Liver (tissue), 9 donors: ENCODE results near the gene PCNX2. TPM values are rescaled to one million over a fixed set of nuclear protein-coding genes. Genes with fewer than 3 reads are reported as not detected.

Experiments used
- DNase-seq: peaks from one replicate; pipeline ENCODE4 v3.0.0-alpha.2; 2017; ENCODE audit warnings: low spot score
- H3K27ac ChIP-seq, 2 donors: one replicate each; pipeline ENCODE4 v1.7.0; 2013; ENCODE audit warnings: inconsistent platforms in 2 of 2, low read length in 2 of 2, control low read depth in 1 of 2, low read depth in 1 of 2, mild to moderate bottlenecking in 1 of 2
- H3K27me3 ChIP-seq, 4 donors: one replicate each; pipeline versions ENCODE4 v1.6.1 to v1.7.0; 2013; ENCODE audit warnings: low read length in 3 of 4, inconsistent platforms in 1 of 4, mild to moderate bottlenecking in 1 of 4, moderate library complexity in 1 of 4; ENCODE audit not compliant: control insufficient read depth in 4 of 4, insufficient read depth in 4 of 4
- H3K36me3 ChIP-seq, 4 donors: one replicate each; pipeline versions ENCODE4 v1.6.1 to v1.7.0; 2013; ENCODE audit warnings: low read length in 3 of 4, mild to moderate bottlenecking in 3 of 4, low read depth in 1 of 4, moderate library complexity in 1 of 4; ENCODE audit not compliant: control insufficient read depth in 4 of 4, insufficient read depth in 3 of 4
- H3K4me1 ChIP-seq, 4 donors: one replicate each; pipeline versions ENCODE4 v1.6.1 to v1.7.0; 2013; ENCODE audit warnings: low read length in 3 of 4, mild to moderate bottlenecking in 3 of 4, moderate library complexity in 1 of 4; ENCODE audit not compliant: control insufficient read depth in 4 of 4, insufficient read depth in 4 of 4
- H3K4me3 ChIP-seq, 3 donors: one replicate each; pipeline versions ENCODE4 v1.6.1 to v1.7.0; 2013; ENCODE audit warnings: low read length in 3 of 3, control low read depth in 1 of 3, low read depth in 1 of 3, mild to moderate bottlenecking in 1 of 3
- H3K9ac ChIP-seq, 2 donors: one replicate each; pipeline ENCODE4 v1.7.0; 2013; ENCODE audit warnings: low read length in 2 of 2, mild to moderate bottlenecking in 2 of 2, moderate library complexity in 2 of 2, control low read depth in 1 of 2, low read depth in 1 of 2
- H3K9me3 ChIP-seq, 4 donors: one replicate each; pipeline versions ENCODE4 v1.6.1 to v1.7.0; 2013; ENCODE audit warnings: low read length in 3 of 4; ENCODE audit not compliant: control insufficient read depth in 4 of 4
- ATF3 ChIP-seq: IDR thresholded peaks from 2 replicates; pipeline ENCODE4 v1.6.1; 2016; ENCODE audit warnings: antibody characterized with exemption
- CTCF ChIP-seq: fragments of 150-350 bp; IDR thresholded peaks from 2 replicates; pipeline ENCODE4 v1.5.1; 2017; ENCODE audit warnings: improper control_type of control experiment, low read depth, low read length; ENCODE audit not compliant: missing input control
- EGR1 ChIP-seq, 2 donors: IDR thresholded peaks; 2 replicates each; pipeline ENCODE4 v1.6.1; 2016 to 2018; ENCODE audit warnings: antibody characterized with exemption in 2 of 2, low read depth in 2 of 2
- FOXA1 ChIP-seq: IDR thresholded peaks from 2 replicates; pipeline ENCODE4 v1.6.1; 2016; ENCODE audit warnings: antibody characterized with exemption
- FOXA2 ChIP-seq: IDR thresholded peaks from 2 replicates; pipeline ENCODE4 v1.6.1; 2016; ENCODE audit warnings: antibody characterized with exemption
- GABPA ChIP-seq, 2 donors: IDR thresholded peaks in 1 of 2; conservative IDR thresholded peaks in 1 of 2; 2 replicates each; pipeline ENCODE4 v1.6.1; 2016; ENCODE audit warnings: antibody characterized with exemption in 2 of 2, mild to moderate bottlenecking in 1 of 2, moderate library complexity in 1 of 2
- HNF4A ChIP-seq, 2 donors: conservative IDR thresholded peaks; 2 replicates each; pipeline ENCODE4 v1.6.1; 2016; ENCODE audit warnings: antibody characterized with exemption in 2 of 2, mild to moderate bottlenecking in 2 of 2
- HNF4G ChIP-seq: IDR thresholded peaks from 2 replicates; pipeline ENCODE4 v1.6.1; 2016; ENCODE audit warnings: antibody characterized with exemption
- JUND ChIP-seq, 2 donors: IDR thresholded peaks; 2 replicates each; pipeline ENCODE4 v1.6.1; 2016; ENCODE audit warnings: antibody characterized with exemption in 2 of 2
- RAD21 ChIP-seq, 2 donors: IDR thresholded peaks; 2 replicates each; pipeline ENCODE4 v1.6.1; 2016; ENCODE audit warnings: antibody characterized with exemption in 2 of 2, mild to moderate bottlenecking in 2 of 2
- REST ChIP-seq: IDR thresholded peaks from 2 replicates; pipeline ENCODE4 v1.6.1; 2016; ENCODE audit warnings: antibody characterized with exemption, mild to moderate bottlenecking
- RXRA ChIP-seq, 2 donors: IDR thresholded peaks; 2 replicates each; pipeline ENCODE4 v1.6.1; 2017 to 2018; ENCODE audit warnings: antibody characterized with exemption in 2 of 2, mild to moderate bottlenecking in 1 of 2
- TAF1 ChIP-seq: conservative IDR thresholded peaks from 2 replicates; pipeline ENCODE4 v1.6.1; 2016; ENCODE audit warnings: antibody characterized with exemption, mild to moderate bottlenecking
- YY1 ChIP-seq: IDR thresholded peaks from 2 replicates; pipeline ENCODE4 v1.6.1; 2016; ENCODE audit warnings: antibody characterized with exemption, mild to moderate bottlenecking
- ZBTB33 ChIP-seq: IDR thresholded peaks from 2 replicates; pipeline ENCODE4 v1.6.1; 2016; ENCODE audit warnings: antibody characterized with exemption
- WGBS: extraction: QIAGEN DNeasy Blood & Tissue Kit; methylation state at CpG from one replicate; pipeline ENCODE4 v1.1.7; 2013; 5-methylcytosine and 5-hydroxymethylcytosine counted together
- polyA plus RNA-seq, 2 donors: library from polyadenylated mRNA; stranded (reverse) in 1 of 2; unstranded in 1 of 2; fragments of 200-250 nt in 1 of 2; fragments of >200 nt in 1 of 2; fragmentation: Nextera tagmentation in 1 of 2; extraction: Ambion mirVana in 1 of 2; gene quantifications; one replicate each; pipeline versions ENCODE4 v1.2.1 to v1.2.3, GENCODE V29; 2013 to 2015
- total RNA-seq, 2 donors: library from RNA; depleted of rRNA; stranded (reverse); fragments of >200 nt; gene quantifications; one replicate each; pipeline ENCODE4 v1.2.3, GENCODE V29; 2014
- donor health status: healthy.
- donor health status: healthy.
- donor health status: healthy.
- donor health status: healthy.
- donor health status: healthy.

PCNX2 gene
- total and polyA plus RNA-seq, 4 donors = 0.20 to 3.1 (median 0.92) TPM

- TF ChIP-seq CTCF (no peak), GABPA (IDR thresholded peaks at IDR 0.05 in 1 of 2, conservative IDR thresholded peaks at IDR 0.05 in 1 of 2) (no peak), EGR1 (IDR thresholded peaks at IDR 0.05; ENCODE audit: low read depth in 2 of 2) (no peak), RXRA (IDR thresholded peaks at IDR 0.05) (no peak)
Measured at GRCh38 chr1:233197940-233198339, 97.6 kb downstream of the PCNX2 start (continued).

GRCh38 chr1:233193741-233194140 lies 101.8 kb downstream of the PCNX2 start:
- Histone ChIP-seq H3K4me3 (no peak overlapping the region), H3K27ac (no peak overlapping the region), H3K9me3 (peaks cover 0 to 6% (median 2%) of the 10 kb centered on the region in 4 donors), H3K36me3 (no peaks in the 10 kb centered on the region), H3K27me3 (peaks cover 0 to 3% (median 0%) of the 10 kb centered on the region in 4 donors), H3K4me1 (no peaks in the 10 kb centered on the region), H3K9ac (no peak overlapping the region)
- TF ChIP-seq HNF4G (no peak), CTCF (no peak), GABPA (IDR thresholded peaks at IDR 0.05 in 1 of 2, conservative IDR thresholded peaks at IDR 0.05 in 1 of 2) (no peak), TAF1 (no peak), ZBTB33 (no peak), ATF3 (no peak)
- DNase-seq = no peak
- WGBS = 79% methylated on average over 3 of the region's 3 CpGs

GRCh38 chr1:233190987-233191386 lies 104.5 kb downstream of the PCNX2 start:
- WGBS = 76% methylated on average over 5 of the region's 5 CpGs
- no peaks in the 10 kb centered on the region for H3K36me3 ChIP-seq
- TF ChIP-seq HNF4A (conservative IDR thresholded peaks at IDR 0.05) (no peak), FOXA1 (no peak), GABPA (IDR thresholded peaks at IDR 0.05 in 1 of 2, conservative IDR thresholded peaks at IDR 0.05 in 1 of 2) (no peak), JUND (IDR thresholded peaks at IDR 0.05) (no peak), REST (no peak), YY1 (no peak), ZBTB33 (no peak), HNF4G (no peak), RAD21 (IDR thresholded peaks at IDR 0.05) (no peak), FOXA2 (no peak)

More at GRCh38 chr1:233190987-233191386, 104.5 kb downstream of the PCNX2 start:
- H3K27me3 ChIP-seq = peaks cover 0 to 3% (median 0%) of the 10 kb centered on the region in 4 donors
- no peaks in the 10 kb centered on the region for H3K4me1 ChIP-seq
- H3K9ac ChIP-seq = no peak overlapping the region
- no peak overlapping the region for H3K4me3 ChIP-seq
- H3K9me3 ChIP-seq = peaks cover 0 to 6% (median 2%) of the 10 kb centered on the region in 4 donors
- DNase-seq = no peak
- H3K27ac ChIP-seq = no peak overlapping the region
